MM.1S (cell line): Measurements from ENCODE around the gene PTTG2.

ENCODE experiments used
- EZH2 ChIP-seq: fragments of 300-600 bp; sonication (generic); optimal IDR thresholded peaks from 2 replicates; pipeline ENCODE3; 2017; ENCODE audit warnings: low read depth, mild to moderate bottlenecking, antibody characterized with exemption, low read length, mixed read lengths
- TF ChIP-seq, protein P1 (sequence below): fragments of 300-600 bp; sonication (generic); IDR thresholded peaks from 2 replicates; pipeline ENCODE4 v1.5.1; 2016; ENCODE audit warnings: antibody characterized with exemption, low read length, mixed read lengths

DNA sequence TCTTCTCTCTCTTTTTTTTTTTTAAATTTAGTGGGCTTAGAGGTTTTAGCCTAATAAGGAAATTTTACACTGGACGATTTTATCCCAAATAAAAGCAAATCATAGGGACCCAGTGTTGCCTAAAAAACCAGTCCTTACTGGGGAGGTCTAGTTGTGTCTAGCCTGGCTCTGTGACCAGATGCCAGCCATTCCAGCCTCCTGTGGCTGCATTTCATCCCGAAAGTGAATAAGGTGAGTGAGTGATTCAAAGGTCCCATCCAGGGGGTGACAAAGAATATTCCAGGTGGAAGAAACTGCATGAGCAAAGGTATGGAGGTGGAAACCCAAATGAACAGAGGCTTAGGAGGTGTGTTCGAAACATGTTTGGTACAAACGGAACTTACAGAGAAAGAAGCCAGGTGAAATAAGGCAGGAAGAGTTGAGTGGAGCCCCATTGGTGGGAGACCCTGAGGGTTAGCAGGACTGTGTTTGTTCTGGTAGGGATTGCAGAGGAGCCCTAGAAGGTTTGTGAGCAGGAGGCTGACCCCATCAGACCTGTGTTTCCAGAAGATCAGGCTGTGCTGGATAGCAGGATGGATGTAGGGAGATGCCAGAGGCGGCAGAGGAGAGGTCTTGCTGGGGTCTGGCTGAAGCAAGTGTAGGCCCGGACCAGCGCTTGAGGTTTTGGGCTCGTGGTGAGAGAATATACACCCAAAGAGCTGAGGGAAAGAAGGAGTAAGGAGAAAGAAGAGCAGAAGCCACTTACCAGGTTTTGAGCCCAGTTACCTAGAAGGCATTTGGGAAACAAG lies 31.6 kb downstream of the PTTG2 start:
- TF ChIP-seq, protein P1, sequence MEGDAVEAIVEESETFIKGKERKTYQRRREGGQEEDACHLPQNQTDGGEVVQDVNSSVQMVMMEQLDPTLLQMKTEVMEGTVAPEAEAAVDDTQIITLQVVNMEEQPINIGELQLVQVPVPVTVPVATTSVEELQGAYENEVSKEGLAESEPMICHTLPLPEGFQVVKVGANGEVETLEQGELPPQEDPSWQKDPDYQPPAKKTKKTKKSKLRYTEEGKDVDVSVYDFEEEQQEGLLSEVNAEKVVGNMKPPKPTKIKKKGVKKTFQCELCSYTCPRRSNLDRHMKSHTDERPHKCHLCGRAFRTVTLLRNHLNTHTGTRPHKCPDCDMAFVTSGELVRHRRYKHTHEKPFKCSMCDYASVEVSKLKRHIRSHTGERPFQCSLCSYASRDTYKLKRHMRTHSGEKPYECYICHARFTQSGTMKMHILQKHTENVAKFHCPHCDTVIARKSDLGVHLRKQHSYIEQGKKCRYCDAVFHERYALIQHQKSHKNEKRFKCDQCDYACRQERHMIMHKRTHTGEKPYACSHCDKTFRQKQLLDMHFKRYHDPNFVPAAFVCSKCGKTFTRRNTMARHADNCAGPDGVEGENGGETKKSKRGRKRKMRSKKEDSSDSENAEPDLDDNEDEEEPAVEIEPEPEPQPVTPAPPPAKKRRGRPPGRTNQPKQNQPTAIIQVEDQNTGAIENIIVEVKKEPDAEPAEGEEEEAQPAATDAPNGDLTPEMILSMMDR, result no peak
- TF ChIP-seq EZH2, result no peak
